GM23338 (cell line): ENCODE results near the gene BAIAP2.

Experiments used
- CREB1 ChIP-seq: fragments of 250-450 bp; sonication (Bioruptor Pico); IDR thresholded peaks from 2 replicates; pipeline ENCODE4 v1.5.0; 2020; ENCODE audit warnings: low read depth, mild to moderate bottlenecking, moderate library complexity
- CTCF ChIP-seq, 2 experiments: fragments of 200-600 bp in 1 of 2; sonication (generic) in 1 of 2; conservative IDR thresholded peaks; 2 replicates each; pipeline versions ENCODE4 v1.5.1 to v1.6.1; 2016 to 2017; ENCODE audit warnings: antibody characterized with exemption in 2 of 2, low read depth in 2 of 2, mild to moderate bottlenecking in 2 of 2, moderate library complexity in 1 of 2
- ETS1 ChIP-seq: IDR thresholded peaks from 2 replicates; pipeline ENCODE4 v1.6.1; 2016; ENCODE audit warnings: antibody characterized with exemption
- EZH2 ChIP-seq: fragments of 200-600 bp; sonication (generic); IDR thresholded peaks from one replicate; pipeline ENCODE4 v1.8.0; 2017; ENCODE audit warnings: antibody characterized with exemption, mild to moderate bottlenecking, low read depth; ENCODE audit not compliant: unreplicated experiment
- EZH2phosphoT487 ChIP-seq: fragments of 200-600 bp; sonication (generic); IDR thresholded peaks from one replicate; pipeline ENCODE4 v1.8.1; 2018; ENCODE audit warnings: antibody characterized with exemption; ENCODE audit not compliant: unreplicated experiment
- JUNB ChIP-seq: IDR thresholded peaks from one replicate; pipeline ENCODE4 v1.6.1; 2016; ENCODE audit warnings: antibody characterized with exemption; ENCODE audit not compliant: unreplicated experiment
- NANOG ChIP-seq: IDR thresholded peaks from 2 replicates; pipeline ENCODE4 v1.6.1; 2016; ENCODE audit warnings: antibody characterized with exemption, borderline replicate concordance
- POLR2AphosphoS5 ChIP-seq: IDR thresholded peaks from 2 replicates; pipeline ENCODE4 v1.6.1; 2016; ENCODE audit warnings: antibody characterized with exemption, low read depth
- STAT1 ChIP-seq: IDR thresholded peaks from one replicate; pipeline ENCODE4 v1.6.1; 2016; ENCODE audit warnings: antibody characterized with exemption; ENCODE audit not compliant: unreplicated experiment
- ZNF114 ChIP-seq: fragments of 250-450 bp; sonication (Bioruptor Pico); IDR thresholded peaks from 2 replicates; pipeline ENCODE4 v1.5.0; 2020; ENCODE audit warnings: mild to moderate bottlenecking, moderate library complexity
- ZNF331 ChIP-seq: fragments of 250-450 bp; sonication (Bioruptor Pico); IDR thresholded peaks from 2 replicates; pipeline ENCODE4 v1.5.0; 2020; ENCODE audit warnings: low read depth, mild to moderate bottlenecking, moderate library complexity
- TF ChIP-seq, protein P1 (sequence below): IDR thresholded peaks from one replicate; pipeline ENCODE4 v1.6.1; 2018; ENCODE audit warnings: antibody characterized with exemption; ENCODE audit not compliant: unreplicated experiment
- TF ChIP-seq, protein P2 (sequence below): fragments of 250-450 bp; sonication (Bioruptor Pico); IDR thresholded peaks from 2 replicates; pipeline ENCODE4 v1.5.0; 2020; ENCODE audit warnings: mild to moderate bottlenecking, moderate library complexity

DNA sequence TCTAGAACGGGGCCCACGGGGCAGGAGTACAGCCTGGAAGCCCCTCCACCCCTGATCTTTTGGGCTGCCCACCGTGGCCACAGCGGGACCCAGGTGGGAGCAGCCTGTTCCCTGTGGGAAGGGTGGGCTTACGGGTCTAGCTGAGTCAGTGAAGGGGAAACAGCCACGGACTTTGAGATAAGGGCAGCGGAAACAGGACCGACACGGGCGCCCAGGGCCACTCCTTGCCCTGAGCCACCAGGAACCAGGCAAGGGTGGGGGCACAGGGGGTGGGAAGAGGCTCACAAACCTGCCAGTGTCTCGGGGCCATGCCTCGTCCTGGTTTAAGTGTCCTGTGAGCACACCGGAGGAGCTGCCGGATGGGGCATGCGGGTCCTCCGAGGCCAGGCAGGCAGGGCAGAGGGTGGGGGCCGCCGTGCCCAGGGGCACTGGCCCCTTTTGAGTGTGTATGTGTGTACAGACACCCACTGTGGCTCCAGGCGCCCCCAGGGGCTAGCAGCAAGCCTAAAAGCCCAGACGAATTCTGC, 82.8 kb downstream of the BAIAP2 start:
- TF ChIP-seq ZNF331 (no peak), CTCF (conservative IDR thresholded peaks at IDR 0.05; ENCODE audit: low read depth in 2 of 2) (no peak), POLR2AphosphoS5 (no peak), EZH2 (no peak), ZNF114 (CRISPR knock-in tag) (no peak), JUNB (no peak), ETS1 (no peak), CREB1 (no peak), EZH2phosphoT487 (no peak), STAT1 (no peak), NANOG (no peak)
- TF ChIP-seq, protein P1, sequence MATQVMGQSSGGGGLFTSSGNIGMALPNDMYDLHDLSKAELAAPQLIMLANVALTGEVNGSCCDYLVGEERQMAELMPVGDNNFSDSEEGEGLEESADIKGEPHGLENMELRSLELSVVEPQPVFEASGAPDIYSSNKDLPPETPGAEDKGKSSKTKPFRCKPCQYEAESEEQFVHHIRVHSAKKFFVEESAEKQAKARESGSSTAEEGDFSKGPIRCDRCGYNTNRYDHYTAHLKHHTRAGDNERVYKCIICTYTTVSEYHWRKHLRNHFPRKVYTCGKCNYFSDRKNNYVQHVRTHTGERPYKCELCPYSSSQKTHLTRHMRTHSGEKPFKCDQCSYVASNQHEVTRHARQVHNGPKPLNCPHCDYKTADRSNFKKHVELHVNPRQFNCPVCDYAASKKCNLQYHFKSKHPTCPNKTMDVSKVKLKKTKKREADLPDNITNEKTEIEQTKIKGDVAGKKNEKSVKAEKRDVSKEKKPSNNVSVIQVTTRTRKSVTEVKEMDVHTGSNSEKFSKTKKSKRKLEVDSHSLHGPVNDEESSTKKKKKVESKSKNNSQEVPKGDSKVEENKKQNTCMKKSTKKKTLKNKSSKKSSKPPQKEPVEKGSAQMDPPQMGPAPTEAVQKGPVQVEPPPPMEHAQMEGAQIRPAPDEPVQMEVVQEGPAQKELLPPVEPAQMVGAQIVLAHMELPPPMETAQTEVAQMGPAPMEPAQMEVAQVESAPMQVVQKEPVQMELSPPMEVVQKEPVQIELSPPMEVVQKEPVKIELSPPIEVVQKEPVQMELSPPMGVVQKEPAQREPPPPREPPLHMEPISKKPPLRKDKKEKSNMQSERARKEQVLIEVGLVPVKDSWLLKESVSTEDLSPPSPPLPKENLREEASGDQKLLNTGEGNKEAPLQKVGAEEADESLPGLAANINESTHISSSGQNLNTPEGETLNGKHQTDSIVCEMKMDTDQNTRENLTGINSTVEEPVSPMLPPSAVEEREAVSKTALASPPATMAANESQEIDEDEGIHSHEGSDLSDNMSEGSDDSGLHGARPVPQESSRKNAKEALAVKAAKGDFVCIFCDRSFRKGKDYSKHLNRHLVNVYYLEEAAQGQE = no peak
- TF ChIP-seq, protein P2, sequence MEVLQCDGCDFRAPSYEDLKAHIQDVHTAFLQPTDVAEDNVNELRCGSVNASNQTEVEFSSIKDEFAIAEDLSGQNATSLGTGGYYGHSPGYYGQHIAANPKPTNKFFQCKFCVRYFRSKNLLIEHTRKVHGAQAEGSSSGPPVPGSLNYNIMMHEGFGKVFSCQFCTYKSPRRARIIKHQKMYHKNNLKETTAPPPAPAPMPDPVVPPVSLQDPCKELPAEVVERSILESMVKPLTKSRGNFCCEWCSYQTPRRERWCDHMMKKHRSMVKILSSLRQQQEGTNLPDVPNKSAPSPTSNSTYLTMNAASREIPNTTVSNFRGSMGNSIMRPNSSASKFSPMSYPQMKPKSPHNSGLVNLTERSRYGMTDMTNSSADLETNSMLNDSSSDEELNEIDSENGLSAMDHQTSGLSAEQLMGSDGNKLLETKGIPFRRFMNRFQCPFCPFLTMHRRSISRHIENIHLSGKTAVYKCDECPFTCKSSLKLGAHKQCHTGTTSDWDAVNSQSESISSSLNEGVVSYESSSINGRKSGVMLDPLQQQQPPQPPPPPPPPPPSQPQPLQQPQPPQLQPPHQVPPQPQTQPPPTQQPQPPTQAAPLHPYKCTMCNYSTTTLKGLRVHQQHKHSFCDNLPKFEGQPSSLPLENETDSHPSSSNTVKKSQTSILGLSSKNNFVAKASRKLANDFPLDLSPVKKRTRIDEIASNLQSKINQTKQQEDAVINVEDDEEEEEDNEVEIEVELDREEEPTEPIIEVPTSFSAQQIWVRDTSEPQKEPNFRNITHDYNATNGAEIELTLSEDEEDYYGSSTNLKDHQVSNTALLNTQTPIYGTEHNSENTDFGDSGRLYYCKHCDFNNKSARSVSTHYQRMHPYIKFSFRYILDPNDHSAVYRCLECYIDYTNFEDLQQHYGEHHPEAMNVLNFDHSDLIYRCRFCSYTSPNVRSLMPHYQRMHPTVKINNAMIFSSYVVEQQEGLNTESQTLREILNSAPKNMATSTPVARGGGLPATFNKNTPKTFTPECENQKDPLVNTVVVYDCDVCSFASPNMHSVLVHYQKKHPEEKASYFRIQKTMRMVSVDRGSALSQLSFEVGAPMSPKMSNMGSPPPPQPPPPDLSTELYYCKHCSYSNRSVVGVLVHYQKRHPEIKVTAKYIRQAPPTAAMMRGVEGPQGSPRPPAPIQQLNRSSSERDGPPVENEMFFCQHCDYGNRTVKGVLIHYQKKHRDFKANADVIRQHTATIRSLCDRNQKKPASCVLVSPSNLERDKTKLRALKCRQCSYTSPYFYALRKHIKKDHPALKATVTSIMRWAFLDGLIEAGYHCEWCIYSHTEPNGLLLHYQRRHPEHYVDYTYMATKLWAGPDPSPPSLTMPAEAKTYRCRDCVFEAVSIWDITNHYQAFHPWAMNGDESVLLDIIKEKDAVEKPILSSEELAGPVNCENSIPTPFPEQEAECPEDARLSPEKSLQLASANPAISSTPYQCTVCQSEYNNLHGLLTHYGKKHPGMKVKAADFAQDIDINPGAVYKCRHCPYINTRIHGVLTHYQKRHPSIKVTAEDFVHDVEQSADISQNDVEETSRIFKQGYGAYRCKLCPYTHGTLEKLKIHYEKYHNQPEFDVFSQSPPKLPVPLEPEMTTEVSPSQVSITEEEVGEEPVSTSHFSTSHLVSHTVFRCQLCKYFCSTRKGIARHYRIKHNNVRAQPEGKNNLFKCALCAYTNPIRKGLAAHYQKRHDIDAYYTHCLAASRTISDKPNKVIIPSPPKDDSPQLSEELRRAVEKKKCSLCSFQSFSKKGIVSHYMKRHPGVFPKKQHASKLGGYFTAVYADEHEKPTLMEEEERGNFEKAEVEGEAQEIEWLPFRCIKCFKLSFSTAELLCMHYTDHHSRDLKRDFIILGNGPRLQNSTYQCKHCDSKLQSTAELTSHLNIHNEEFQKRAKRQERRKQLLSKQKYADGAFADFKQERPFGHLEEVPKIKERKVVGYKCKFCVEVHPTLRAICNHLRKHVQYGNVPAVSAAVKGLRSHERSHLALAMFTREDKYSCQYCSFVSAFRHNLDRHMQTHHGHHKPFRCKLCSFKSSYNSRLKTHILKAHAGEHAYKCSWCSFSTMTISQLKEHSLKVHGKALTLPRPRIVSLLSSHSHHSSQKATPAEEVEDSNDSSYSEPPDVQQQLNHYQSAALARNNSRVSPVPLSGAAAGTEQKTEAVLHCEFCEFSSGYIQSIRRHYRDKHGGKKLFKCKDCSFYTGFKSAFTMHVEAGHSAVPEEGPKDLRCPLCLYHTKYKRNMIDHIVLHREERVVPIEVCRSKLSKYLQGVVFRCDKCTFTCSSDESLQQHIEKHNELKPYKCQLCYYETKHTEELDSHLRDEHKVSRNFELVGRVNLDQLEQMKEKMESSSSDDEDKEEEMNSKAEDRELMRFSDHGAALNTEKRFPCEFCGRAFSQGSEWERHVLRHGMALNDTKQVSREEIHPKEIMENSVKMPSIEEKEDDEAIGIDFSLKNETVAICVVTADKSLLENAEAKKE (CRISPR knock-in tag) = no peak
